Measurements from ENCODE around the gene ATP8A2.

Gene ATP8A2

DNA sequence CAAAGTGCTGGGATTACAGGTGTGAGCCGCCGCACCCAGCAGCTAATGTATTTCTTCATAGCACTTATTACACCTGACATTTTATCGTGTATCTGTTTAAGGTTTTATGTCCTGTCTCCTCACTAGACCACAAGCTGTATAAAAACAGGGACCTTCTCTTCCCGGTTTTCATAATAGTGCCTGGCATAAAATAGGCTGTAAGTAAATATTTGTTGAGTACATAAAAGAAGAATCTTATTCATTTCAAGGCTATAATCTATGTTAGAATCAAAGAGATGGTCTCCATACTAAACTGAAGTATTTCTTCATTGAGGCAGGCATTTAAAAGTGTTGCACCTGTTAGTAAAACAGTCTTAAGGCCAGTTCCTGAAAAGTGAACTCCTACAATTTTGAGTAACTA lies 486.1 kb downstream of the ATP8A2 start:
- DNase-seq (ENCODE audit: low read depth), result no peak

DNA sequence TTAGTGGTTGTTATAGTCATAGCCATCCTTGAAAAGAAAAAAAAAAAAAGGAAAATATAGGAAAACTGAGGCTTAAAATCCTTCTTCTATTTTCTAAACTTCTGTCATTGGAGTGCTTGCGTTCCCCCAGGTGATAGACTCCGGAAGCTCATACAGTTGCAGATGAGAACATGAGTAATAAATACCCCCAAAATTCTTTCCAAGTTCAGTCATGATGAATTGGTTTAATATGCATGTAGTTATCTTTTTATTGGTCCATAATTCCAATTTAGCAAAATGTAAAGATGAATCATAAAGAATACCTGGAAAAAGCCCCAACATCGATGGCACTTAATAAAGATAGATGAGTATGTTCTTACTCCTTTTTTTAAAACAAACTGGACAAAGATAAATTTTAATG lies 487.8 kb downstream of the ATP8A2 start:
- no peak for DNase-seq (ENCODE audit: low read depth)

DNA sequence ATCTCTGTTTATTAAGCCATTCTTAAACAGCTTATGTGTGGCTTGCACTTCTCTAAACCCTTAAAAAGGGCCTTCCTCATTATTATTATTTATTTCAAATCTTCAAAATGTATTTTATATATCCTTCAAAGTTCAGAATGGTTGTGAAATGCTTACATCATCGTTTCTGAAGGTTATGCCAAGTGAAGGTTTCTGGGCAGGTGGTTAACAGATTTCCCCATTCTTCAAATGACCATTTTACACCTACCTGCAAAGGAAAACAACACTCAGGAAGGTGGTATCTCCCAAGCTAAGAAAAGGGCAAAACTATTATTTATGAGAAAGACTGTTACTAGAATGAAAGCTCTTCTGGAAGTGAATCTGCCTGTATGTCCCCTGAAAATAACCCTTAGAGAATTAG lies 488.5 kb downstream of the ATP8A2 start:
- no peak for DNase-seq (ENCODE audit: low read depth)

DNA sequence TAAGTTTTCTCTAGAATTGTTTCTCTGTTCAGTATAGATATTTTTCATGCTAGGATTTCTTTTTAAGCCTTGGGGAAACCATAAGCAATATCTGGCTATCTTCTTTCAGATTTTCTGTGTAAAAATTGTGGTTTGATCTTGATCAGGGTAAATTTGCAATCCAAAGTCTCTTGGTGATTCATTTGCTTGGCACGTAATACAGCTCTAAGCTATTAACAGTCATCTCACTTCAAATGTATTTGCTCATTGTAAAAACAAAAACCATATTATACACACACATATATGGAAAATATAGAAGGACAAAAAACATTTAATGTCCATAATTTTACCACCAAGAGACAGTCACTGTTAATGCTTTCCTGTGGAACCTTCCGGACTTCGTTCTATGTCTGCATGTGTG lies 489.1 kb downstream of the ATP8A2 start:
- no peak for DNase-seq (ENCODE audit: low read depth)

DNA sequence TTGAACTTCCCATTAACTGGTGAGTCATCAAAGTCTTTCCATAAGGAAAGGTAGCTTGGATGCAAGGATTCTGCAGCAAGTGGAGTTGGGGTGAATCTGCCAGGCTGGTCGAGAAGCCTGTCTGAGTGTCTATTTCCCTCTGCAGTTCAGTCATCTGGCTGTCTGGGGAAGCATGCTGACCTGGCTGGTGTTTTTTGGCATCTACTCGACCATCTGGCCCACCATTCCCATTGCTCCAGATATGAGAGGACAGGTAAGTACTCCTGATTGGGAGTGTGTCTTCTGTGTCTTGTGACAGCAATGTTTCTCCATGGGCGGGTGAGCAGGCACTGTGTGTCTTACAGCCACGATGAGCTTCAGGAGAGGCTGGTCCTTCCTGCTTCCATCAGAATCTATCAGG lies 490.4 kb downstream of the ATP8A2 start:
- no peak for DNase-seq (ENCODE audit: low read depth)

DNA sequence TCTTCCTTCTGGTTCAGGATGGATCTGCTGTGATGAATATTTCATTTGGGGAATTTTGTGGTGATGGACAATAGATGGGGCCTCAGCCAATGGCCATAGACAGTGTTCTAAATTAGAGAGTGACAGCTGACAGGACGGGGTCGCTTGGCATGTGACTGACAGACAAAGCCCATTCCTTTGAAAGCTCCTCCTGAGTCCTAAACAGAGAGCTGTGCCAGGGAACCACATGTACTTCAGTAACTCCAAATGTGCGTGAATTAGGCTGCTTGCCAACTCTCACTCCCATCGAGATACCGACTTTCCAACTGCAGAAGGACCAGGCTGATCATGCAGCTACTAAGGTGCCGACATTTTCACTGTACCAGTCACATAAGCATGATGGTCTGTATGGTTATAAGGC lies 492.3 kb downstream of the ATP8A2 start:
- no peak for DNase-seq (ENCODE audit: low read depth)

DNA sequence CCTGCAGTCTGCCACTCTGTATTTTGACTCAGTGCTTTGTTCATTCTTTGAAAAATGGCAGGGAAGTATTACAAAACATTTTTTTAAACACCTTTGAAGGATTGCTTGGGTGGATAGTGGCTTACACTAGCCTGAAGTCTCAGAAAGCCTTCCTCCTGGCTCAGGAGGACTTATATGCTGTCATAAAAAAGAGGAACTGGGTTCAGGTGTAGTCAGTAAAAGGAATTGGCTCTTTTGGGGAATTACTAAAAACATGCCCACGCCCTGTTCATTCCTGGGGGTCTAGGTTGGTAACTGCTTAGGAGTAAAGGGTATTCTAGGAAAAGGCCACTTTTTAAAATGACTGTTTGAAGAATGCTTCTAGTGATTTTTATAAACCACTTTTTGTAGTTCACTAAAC lies 493.2 kb downstream of the ATP8A2 start:
- DNase-seq (ENCODE audit: low read depth), result no peak

DNA sequence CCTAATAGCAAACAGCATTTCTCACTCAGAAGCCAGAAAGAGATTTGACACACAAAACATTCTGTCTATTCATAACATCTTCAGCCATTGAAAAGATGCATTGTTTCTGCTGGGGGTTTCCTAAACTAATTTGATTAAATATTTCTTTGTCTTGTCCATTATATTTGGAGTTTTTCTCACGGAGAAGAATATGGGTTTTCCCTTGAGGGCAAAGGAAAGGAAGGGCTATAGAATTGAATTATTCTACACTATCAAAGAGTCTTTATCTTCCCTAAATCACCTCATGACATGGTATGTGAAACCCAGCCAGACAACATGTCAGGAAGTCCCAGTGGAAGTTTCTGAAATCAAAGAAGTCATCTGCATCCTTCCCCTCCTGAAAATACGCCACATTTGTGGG lies 493.6 kb downstream of the ATP8A2 start:
- DNase-seq (ENCODE audit: low read depth), result no peak

DNA sequence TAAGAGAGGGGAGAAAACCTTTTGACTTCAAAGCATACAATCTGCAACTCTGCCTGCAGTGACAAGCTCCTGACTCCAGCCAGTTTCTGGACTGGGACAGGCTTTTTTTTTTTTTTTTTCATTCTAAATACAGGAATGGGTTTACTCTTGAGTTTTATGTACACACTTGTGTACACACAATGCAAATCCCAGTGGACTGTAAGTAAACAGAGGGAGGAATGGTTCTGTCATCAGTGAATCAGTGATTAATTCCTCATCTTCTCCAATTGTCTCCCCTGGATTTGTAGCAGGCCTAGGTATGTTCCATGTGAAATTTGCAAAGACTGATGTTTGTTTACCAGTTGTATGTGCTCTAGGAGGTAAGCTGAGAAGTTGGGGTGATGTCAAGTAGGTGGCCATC lies 495.3 kb downstream of the ATP8A2 start:
- no peak for DNase-seq (ENCODE audit: low read depth)

DNA sequence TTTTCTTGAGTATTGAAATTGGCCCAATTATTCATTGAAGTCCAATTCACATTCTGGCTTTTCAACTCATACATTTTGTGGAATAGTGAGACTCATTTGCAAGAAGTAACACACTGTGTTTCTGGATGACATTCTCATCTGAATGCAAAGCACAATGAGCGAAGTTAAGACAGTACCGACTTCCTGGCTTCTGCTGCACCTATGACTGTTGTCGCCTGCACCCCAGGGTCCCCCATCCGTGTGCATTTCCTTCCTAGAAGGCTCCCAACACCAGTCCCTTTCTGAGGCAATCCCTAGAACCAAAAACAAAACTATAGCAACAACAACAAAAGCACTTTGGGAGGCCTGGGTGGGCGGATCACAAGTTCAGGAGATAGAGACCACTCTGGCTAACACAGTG lies 496.7 kb downstream of the ATP8A2 start:
- DNase-seq (ENCODE audit: low read depth), result no peak

DNA sequence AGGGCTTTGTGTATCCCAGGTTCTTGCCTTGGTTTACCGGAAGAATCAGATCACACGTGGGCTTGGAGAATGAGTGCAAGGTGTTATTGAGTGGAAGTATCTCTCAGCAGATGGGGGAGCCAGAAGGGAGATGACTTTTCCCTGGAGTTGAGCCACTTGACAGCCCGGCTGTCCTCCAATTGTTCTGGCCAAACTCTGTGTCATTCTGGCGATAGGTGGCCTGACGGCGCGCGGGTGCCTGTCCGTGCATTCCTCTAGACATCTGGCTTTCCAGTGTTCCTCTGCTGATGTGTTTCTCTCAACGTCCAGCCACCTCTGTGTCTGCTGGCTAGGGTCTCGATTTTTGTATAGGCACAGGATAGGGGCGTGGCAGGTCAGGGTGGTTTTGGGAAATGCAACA lies 498.2 kb downstream of the ATP8A2 start:
- no peak for DNase-seq (ENCODE audit: low read depth)

DNA sequence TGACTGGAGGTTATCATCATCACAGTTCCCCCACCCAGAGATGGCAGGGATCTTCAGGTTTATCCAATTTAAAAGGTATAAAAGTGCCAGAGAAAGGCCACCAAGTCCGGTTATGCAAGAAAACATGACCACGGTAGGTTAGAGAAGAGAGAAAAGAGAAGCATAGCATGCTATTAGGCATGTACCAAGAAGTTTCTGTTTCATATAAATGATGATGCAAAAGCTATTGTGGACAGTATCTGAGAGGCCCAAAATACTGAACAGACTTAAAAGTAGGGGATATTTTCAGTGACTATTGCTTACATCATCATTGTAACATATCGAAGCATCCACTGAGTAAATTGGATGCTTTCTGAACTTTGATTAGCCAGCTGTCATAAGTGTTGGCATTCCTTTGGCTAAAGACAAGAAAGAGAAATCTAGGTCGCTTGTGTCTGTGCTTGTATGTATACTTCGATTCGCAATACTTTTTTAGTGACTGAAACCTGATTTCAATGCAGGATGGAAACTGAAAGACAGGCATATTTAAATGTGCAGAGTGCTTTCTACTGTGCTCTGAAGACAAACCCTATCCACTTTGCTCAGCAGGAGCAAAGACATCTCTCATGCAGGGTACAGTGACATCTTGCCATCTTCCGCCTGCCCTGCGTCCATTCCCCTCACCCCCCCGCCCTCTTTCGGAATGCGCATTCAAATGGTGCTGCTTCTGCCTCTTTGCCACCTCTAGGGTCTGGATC lies 499.8 kb downstream of the ATP8A2 start:
- no peak for DNase-seq (ENCODE audit: low read depth)

DNA sequence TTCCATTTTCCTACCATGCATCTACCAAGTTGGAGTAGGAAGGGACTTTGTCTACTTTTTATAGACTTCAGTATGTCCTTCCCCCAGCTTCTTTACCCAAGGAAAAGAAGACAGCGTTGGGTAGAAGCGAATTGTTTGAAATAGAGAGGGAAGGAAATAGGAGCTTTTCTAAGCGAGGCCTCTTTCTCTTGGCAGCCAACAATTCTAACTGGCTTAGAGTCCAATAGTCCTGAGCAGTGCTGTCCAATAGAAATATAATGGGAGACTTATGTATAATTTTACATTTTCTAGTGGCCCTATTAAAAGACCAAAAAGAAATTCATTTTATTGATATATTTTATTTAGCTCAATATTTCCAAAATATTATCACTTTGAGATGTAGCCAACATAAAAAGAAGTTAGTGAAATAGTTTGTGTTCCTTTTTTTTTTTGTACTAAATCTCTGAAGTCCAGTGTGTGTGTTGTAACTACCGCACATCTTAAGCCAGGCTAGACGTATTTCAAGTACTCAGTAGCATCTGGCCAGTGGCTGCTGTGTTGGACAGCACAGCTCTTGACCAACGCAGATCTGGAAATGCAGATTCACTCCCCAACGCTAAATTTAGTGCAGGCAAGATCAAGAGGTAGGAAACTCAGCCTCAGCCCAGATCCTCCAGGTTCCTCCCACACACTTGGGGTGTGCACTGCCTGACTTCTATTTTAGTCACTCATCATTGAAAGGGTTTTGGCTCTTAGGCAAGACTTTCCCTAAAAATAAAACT lies 500.9 kb downstream of the ATP8A2 start:
- no peak for DNase-seq (ENCODE audit: low read depth)

DNA sequence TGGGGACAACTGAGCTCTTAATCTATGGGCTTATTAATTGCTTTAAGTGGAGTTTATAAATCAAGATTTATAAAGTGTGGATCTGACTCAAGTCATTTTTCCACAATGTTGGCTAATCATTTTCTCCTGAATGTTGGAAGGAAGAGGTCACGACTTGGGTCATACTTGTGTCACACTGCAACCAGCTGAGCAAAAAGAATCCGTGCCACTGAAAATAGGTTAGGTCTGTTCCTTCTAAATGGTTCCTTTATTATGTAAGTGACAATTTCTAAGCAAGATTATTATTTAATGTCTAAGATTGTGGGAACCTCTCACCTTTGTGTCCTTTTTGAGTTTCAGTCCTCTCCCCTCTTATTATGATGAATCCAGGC lies 501.5 kb downstream of the ATP8A2 start:
- no peak for DNase-seq (ENCODE audit: low read depth)

DNA sequence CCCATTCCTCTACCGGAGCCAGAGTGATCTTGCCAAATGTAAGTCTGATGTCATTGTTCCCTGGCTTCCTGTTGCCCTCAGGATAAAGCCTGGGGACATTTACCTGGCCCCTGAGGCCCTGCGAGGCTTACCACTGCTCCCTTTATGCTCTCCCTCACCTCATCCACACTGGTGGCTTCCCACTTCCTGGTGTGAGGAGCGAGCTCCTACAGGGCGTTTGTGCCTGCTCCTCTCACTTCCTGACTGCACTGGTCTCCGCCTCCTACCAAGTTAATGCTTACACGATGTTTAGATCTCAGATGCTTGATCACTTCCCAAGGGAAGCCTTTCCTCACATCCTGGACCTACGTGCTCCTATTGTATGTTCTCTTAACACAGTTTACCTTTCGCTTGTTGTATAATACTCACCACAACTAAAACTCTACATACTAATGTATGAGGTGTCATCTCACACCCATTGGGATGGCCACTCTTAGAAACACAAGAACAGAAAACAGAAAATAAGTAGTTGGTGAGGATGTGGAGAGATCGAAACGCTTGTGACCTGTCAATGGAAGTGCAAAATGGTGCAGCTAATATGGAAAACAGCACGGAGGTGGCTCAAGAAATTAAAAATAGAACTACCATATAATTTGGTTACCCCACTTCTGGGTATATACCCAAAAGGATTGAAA lies 502.4 kb downstream of the ATP8A2 start:
- no peak for DNase-seq (ENCODE audit: low read depth)

DNA sequence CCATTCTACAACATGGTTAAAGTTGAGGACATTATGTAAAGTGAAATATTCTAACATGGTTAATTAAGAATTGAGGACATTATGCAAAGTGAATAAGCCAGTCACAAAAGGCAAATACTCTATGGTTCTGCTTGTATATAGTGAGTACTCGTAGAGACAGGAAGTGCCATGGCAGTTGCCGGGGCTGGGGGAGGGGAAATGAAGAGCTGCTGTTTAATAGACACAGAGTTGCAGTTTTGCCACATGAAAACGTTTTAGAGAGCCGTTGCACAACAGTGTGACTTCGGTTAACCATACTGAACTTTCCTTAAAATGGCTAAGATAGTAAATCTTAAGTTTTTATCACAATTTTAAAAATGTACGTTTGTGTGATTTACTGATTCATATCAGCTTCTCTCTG lies 503.1 kb downstream of the ATP8A2 start:
- DNase-seq (ENCODE audit: low read depth), result no peak

DNA sequence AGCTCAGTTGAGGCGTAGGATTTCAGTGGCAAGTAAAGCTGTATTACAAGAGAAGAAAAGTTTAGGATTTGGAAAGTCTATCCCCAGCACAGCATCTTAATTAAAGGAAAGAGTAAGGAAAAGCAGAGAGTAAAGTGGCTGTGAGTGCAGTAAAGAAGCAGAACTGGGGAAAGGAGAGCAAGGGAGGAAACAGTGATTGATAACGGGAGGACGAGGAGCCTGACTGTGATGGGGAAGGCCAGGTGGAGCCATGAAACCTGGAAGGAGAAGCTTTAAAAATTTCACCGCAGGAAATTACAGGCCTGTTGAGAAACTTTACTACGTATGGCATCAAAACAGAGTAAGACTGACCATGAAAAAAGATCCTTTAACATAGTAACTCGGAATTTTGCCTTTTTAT lies 504.5 kb downstream of the ATP8A2 start:
- DNase-seq (ENCODE audit: low read depth), result no peak

DNA sequence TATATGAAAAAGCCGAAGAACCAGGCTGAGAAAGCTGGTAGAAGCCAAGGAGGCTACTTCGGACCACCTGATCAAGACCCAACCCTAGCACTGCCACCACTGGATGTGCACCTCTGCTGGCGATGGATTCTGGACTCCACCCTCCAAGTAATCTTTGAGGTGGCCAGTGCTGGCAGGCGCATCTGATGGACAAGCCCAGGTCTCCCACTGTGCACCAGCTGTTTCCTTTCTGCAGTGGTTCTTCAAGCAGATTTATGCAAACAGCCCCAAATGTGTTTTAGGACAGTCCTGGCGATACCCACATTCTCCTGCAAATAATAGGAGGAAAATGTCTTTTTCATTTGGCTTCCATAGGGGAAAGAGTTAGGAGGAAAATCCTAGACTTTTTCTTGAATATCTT lies 507.7 kb downstream of the ATP8A2 start:
- no peak for DNase-seq (ENCODE audit: low read depth)

DNA sequence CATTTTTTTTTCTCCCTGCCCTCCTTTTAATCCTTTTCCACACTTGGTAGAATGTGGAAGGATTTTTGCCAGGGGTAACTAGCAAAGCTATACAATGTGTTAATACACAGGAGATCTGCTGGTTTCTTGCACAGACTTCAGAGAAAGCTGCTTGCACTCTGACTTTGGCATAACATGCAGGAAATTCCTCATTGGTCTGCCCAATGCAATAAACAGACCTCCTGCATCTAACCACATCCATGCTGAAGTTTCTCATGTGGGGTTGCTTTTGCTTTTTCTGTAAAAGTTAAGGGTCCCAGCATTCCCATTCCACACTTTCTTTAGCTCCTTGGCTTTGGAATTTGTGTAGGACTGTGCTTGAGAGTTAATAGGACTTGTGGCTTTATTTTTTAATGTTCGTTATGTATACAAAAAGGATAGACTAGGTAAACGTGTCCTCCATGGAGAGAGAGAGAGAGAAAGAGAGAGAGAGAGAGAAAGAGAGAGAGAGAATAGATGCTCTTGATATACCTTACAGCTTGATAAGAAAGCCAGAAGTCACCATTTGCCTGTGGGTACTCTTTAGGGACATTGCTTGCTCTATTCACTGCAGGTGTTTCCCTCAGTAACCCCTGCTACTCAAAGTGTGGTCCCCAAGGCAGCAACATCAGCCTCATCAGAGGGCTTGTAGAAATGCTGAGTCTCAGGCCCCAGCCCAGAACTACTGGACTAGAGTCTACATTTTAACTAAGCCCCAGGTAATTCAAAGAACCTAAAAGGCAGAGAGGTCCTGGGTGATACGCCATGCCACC lies 509.6 kb downstream of the ATP8A2 start:
- DNase-seq (ENCODE audit: low read depth), result no peak

DNA sequence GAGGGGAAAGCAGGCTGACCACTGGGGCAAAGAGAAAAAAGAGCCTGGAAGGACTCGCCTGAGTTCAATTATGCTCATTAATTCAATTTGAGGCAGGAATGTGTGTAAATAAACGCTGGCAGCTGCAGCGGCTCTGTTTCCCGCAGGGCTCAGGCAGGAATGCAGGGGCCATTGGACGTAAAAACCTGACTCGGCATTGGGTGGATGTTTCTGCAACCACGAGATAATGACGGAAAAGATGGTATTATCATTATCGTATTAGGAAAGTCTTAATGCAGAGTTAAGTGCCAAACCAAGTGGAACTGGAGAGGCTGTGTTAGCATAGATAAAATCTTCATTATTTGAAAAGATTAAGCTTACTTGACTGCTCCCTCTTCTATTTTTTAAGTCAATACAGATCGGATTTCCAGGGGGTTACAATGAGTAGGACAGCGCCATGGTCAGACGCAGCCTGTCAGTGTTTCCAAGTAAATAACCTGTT lies 510.2 kb downstream of the ATP8A2 start:
- no peak for DNase-seq (ENCODE audit: low read depth)

DNA sequence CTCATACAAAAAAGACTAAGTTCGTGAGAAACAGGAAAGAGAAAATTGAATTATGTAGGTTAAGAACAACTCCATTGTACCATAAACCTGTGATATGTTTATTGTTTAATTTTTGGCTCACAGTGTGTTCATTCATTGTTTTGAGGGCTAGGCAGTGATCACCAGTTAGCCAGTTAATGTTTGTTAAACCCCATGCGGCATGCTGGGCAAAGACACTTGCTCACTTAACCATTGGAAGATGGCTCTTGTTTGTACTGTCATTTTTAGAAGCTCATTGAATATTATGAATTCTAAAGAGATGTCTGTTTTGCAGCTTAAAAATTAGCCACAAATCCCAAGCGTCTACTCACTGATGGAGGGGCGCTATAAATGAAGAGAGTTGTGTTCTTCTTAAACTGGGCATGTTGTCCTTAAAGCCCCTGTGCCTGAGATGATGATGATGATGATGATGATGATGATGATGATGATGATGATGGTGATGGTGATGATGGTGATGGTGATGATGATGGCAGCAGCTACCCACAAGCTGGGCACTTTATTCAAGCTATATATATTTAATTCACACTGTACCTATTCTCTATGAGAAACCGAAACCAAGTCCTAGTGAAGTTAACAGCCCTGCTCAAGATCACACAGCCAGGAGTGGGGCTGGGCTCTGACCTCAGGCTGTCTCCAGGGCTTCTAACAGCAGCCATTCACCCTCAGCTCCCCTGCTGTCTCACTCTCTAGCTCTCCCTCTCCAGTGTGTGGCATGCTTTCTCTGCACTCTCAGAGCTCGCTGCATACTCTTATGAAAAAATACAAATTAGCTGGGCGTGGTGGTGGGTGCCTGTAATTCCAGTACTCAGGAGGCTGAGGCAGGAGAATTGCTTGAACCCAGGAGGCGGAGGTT lies 510.9 kb downstream of the ATP8A2 start:
- DNase-seq (ENCODE audit: low read depth), result no peak

All from GM04504 (cell line).